Stimulated activated CD4-positive, alpha-beta T cell treated with anti-CD3 and anti-CD28 coated beads, TNF-alpha, amount 100 ng/mL, for 4 hours (primary cell): ENCODE measurements around the gene ZNF432.
"Not testable (repeated sequence)": the region's sequence is repeated elsewhere in the genome, so short reads cannot be mapped to it uniquely, and the experiment has no call there.

Experiments used
- DNase-seq, 3 experiments: peaks; one replicate each; pipeline ENCODE4 v3.0.0-alpha.2; 2020; ENCODE audit warnings: low read depth in 3 of 3

ZNF432 gene

DNA sequence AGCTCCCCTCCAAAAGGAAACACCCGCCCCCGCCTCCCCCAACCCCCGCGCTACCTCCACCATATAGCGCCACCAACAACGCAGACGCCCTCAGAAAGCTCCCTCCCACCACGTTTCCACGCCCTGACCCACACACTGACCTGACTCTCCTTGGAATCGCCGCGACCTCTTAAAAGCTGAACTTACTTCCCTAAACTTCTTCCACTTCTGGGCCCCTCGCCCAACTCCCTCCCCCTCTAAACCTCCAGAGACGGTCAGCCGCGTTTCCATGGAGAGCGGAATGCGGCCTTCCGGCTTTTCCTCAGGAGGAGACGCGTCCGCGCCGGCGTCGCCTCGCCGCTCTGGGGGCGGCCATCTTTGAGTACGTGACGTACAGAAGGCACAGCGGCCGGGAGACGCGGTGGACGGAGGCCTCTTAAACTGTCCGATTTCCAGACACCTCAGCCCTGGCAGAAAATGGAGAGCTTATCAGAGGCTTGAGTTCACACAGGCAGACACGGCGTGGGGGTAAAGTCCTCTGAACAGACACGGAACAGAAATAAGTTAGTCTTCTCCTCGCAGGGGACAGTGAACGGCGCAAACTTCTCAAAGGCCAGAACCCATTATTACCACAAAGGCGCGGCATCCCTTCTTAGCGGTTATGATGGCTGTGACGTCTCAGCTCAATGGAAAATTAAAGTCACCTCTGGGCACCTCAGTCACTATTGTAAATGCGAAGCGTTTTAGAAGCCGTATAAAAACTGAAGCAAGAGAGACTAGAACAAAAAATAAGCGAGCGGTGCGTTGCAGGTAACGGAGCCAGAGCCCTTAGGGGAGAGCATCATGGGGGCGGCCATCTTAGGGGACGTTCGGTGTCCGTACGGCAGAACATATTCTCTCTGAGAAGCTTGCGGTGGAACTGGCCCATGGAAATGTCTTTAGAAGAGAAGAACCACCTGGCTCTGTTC is at the start of gene ZNF432:
ZNF432 (minus strand) TSS at position 284 of the 947 bp plus-strand sequence. CDS start 1,970 bp downstream, outside the sequence.
- DNase-seq, result peak; percentile 63 to 68 (median 66)

DNA sequence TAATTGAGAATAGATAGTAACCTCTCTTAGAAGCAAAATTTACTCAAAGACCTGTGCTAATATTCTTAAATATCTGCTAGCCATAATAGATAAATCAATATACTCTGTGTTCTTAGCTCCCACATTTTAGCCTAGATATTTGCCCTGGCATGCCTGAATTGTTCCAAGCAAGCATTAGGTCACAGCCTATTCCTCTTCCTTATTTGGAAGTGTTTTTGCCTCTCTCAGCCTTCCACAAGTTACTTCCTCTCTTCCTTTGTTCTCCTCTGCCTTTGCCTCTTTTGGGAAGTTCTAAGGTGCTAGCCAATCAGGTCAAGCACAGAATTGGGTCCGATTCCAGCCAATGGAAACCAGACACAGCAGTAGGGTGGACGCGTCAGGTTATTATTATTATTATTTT is 47.8 kb upstream of the ZNF432 start:
- not testable (repeated sequence) for DNase-seq

DNA sequence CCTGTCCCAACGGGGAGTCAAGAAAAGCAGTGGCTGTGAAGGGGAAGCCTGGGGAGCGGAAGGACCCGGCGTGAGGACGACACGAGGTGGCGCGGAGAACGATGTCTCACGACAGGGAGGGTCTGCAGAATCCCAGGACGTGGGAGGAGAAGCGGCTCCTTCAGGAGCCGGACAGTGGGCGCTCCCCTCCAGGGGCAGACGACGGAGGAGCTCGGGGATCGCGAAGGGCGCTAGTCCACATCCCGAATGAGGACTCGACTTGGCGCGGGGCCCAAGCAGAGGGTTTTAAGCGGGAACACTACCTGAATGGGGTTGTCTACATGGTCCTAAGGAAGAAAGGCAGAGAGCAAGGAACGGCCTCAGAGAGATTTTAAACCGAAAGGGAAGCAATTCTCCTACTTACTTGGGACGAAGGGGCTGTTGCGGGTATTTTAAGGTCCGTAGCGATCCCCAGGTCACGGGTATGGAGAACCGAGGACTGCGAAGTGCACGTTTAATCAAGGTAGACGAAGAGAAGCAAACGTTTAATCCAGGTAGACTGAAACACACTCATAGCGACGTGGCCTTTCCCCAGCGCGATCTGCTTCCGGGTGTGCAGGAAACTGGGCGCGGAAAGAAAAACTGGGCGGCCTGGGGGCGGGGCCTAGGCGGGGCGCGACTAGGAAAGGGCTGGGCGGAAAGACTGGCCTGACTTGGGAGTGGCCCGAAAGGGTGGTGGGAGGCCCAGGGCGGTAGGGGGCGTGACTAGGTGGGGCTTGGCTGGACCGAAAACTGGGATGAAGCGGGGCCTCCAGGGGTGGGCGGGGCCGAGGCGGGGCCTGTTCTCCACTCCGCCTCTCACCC is 46.8 kb upstream of the ZNF432 start, which contains the start of gene ZNF841:
ZNF841 (minus strand) TSS at position 594 of the 843 bp plus-strand sequence. CDS start 10,964 bp downstream, outside the sequence.
- DNase-seq, result peak; percentile 70 to 79 (median 73)

GRCh38 chr19:52094526-52095130 is 46.0 kb upstream of the ZNF432 start:
- DNase-seq, result no peak

- DNase-seq, result no peak
These were observed 37.8 kb upstream of the ZNF432 start for GRCh38 chr19:52086481-52086880.

DNA sequence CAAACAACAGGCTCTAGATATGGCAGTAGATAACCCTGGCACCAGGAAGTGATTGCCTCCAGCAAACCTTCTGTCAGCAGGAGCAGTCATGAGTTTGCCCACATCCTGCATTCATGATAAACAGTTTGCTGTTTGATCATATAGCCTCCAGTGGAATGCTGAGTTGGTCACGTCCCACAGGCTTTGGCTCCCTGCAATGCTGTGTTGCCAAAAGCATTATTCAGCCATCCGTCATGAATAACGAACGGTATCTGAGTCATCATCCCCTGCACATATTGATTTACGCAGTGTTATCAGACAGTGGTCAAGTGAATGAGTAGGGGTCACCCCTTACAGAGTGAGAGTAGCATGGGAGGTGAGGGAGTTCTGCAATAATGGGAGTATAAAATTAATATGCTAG is 21.9 kb upstream of the ZNF432 start:
- no peak for DNase-seq

DNA sequence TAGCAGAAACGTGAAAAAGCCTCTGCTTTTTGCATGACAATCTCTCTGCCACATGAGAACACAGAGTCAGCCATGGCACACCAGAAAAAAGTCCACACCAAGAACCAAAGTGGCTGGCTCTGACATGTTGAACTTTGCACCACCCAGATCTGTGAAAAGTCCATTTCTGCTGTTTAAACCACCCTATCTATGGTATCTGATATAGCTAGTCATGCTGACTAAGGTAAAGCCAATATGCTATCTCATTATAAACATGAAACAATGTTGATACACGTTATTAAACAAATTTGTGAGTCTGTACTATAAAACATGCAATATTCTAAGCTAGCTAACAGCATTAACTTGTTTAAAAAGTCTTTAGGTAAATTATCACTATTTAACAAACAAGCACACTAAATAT is 21.0 kb upstream of the ZNF432 start:
- no peak for DNase-seq

DNA sequence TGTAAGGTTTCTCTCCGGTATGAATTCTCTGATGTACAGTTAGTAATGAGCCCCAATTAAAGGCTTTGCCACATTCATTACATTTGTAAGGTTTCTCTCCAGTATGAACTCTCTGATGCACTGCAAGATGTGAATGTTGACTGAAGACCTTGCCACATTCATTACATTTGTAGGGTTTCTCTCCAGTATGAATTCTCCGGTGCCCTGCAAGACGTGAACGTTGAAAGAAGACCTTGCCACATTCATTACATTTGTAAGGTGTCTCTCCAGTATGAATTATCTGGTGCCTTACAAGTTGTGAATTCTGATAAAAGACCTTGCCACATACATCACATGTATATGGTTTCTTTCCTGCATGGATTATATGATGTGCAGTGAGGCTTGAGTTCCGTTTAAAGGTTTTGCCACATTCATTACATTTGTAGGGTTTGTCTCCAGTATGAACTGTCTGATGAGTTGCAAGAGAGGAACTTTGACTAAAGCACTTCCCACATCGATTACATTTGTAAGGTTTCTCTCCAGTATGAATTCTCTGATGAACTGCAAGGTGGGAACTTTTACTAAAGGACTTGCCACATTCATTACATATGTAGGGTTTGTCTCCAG is 17.7 kb upstream of the ZNF432 start:
- DNase-seq, result no peak

DNA sequence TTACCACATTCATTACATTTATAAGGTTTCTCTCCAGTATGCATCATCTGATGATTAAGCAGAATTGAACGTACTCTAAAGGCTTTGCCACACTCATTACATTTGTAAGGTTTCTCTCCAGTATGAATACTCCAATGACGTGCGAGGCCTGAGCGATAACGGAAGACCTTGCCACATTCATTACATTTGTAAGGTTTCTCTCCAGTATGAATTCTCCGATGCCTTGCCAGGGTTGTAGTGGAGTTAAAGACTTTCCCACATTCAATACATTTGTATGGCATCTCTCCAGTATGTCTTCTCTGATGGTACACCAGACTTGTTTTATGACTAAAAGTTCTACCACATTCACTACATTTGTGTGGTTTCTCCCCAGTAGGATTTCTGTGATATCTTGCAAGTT is 16.8 kb upstream of the ZNF432 start:
- DNase-seq, result no peak

GRCh38 chr19:52056480-52056879 is 7.8 kb upstream of the ZNF432 start:
- not testable (repeated sequence) for DNase-seq

DNA sequence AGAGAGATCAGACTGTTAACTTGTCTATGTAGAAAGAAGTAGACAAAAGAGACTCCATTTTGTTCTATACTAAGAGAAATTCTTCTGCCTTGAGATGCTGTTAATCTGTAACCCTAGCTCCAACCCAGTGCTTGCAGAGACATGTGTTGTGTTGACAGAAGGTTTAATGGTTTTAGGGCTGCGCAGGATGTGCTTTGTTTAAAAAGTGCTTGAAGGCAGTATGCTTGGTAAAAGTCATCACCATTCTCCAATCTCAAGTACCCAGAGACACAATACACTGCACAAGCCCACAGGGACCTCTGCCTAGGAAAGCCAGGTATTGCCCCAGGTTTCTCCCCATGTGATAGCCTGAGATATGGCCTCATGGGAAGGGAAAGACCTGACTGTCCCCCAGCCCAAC is 3.1 kb upstream of the ZNF432 start:
- not testable (repeated sequence) for DNase-seq

DNA sequence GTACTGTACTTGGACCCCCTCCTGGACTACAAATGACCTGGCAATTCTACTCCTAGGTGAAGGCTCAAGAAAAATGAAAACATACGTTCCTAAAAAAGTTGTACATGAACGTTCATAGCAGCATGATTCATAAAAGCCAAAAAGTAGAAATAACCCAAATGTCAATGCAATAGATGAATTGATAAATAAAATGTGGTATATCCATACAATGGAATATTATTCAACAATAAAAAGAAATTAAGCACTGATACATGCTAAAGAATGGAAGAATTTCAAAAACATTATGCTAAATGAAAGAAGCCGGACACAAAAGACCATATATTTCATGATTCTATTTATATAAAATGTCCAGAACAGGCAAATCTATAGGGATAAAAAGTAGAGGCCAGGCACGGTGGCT is 9.5 kb downstream of the ZNF432 start:
- DNase-seq, result no peak

GRCh38 chr19:52034051-52034728 is 14.4 kb downstream of the ZNF432 start:
- no peak for DNase-seq

- no peak for DNase-seq
These were observed 19.9 kb downstream of the ZNF432 start for GRCh38 chr19:52028780-52029123.

DNA sequence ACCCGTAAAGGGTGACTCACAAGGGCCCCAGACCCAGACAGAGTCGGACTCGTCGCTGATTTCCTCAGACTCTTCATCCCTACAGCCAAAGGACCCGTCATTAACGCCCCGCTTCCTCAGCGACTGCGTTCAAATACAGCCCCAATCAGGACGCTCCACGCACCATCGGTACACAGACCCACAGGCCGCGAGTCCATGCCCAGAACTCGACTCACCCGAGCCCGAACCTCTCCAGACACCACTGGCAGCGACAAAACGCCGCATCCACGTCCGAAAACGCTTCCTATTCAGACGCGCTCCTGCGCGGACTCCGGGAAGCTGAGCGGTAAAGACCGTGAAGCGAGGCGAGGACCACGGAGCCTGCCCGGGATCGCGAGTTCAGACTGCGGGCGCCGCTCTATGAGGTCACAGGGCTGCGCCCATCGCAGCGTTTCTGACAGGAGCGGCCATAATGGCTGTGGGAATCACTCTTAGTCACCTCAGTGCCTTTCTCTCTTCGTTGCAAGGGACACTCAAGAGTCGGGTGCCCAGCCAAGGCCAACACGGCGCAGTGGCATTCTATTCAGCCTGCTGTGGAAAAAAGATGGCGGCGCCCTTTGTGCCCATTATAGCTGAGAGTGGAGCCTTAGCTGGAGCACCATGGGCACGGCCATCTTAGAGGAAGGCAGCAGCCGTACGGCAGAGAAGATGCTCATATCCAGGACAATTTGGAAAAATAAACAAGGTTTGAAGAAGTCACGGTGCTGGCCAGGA is 20.4 kb downstream of the ZNF432 start, which contains the start of gene ZNF614:
ZNF614 (minus strand) TSS at position 353 of the 753 bp plus-strand sequence. CDS start 2,634 bp downstream, outside the sequence.
- peak; percentile 56 to 83 (median 70) for DNase-seq

DNA sequence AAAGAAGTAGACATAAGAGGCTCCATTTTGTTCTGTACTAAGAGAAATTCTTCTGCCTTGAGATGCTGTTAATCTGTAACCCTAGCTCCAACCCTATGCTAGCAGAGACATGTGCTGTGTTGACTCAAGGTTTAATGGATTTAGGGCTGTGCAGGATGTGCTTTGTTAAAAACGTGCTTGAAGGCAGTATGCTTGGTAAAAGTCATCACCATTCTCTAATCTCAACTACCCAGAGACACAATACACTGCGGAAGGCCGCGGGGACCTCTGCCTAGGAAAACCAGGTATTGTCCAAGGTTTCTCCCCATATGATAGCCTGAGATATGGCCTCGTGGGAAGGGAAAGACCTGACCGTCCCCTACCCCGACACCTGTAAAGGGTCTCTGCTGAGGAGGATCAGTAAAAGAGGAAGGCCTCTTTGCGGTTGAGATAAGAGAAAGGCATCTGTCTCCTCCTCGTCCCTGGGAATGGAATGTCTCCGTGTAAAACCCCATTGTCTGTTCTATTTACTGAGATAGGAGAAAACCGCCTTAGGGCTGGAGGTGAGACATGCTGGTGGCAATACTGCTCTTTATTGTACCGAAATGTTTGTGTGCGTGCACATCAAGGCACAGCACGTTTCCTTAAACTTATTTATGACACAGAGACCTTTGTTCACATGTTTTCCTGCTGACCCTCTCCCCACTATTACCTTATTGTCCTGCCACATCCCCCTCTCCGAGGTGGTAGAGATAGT is 22.2 kb downstream of the ZNF432 start:
- not testable (repeated sequence) for DNase-seq

DNA sequence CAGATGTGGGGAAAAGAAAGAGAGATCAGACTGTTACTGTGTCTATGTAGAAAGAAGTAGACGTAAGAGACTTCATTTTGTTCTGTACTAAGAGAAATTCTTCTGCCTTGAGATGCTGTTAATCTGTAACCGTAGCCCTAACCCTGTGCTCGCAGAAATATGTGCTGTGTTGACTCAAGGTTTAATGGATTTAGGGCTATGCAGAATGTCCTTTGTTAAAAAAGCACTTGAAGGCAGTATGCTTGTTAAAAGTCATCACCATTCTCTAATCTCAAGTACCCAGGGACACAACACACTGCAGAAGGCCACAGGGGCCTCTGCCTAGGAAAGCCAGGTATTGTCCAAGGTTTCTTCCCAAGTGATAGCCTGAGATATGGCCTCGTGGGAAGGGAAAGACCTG is 24.2 kb downstream of the ZNF432 start:
- not testable (repeated sequence) for DNase-seq

DNA sequence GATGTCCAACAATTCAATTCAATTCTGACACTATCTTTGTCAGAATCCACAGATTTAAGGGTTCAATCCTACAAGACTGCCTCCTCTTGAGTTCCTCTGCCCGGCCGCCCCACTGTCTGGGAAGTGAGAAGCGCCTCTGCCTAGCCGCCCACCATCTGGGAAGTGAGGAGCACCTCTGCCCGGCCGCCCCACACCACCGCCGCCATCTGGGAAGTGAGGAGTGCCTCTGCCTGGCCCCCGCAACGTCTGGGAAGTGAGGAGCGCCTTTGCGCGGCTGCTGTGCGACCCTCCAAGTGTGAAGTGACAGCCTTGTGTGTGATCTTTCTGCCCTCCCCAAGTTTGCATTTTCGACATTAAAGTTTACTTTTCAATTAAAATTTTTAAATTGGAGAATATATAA is 26.4 kb downstream of the ZNF432 start:
- no peak for DNase-seq

- no peak for DNase-seq
These were observed 28.1 kb downstream of the ZNF432 start for GRCh38 chr19:52020506-52020905.
